Neural progenitor cell (in vitro differentiated cells): ENCODE results near the gene BBX. TPM values are rescaled to one million over a fixed set of nuclear protein-coding genes. Genes with fewer than 3 reads are reported as not detected.

ENCODE experiments used
- DNase-seq: peaks from one replicate; pipeline ENCODE4 v3.0.0-alpha.2; 2016; ENCODE audit warnings: low spot score
- H2AFZ ChIP-seq: fragments of 200-600 bp; sonication (generic); replicated peaks from 2 replicates; pipeline ENCODE4 v1.6.1; 2016; ENCODE audit warnings: antibody characterized with exemption
- H3F3A ChIP-seq: fragments of 200-600 bp; sonication (generic); 2 replicates; pipeline ENCODE4 v1.6.1; 2016; ENCODE audit warnings: antibody characterized with exemption, low read depth
- H3K27ac ChIP-seq: fragments of 200-600 bp; sonication (generic); 2 replicates; pipeline ENCODE4 v1.5.1; 2016; ENCODE audit warnings: mild to moderate bottlenecking
- H3K27me3 ChIP-seq: fragments of 200-600 bp; sonication (generic); 2 replicates; pipeline ENCODE4 v1.6.1; 2016; ENCODE audit warnings: mild to moderate bottlenecking, moderate library complexity
- H3K36me3 ChIP-seq: fragments of 200-600 bp; sonication (generic); 2 replicates; pipeline ENCODE4 v1.5.1; 2016
- H3K4me1 ChIP-seq: fragments of 200-600 bp; sonication (generic); 2 replicates; pipeline ENCODE4 v1.6.1; 2016; ENCODE audit warnings: mixed run types
- H3K4me2 ChIP-seq: fragments of 200-600 bp; sonication (generic); 2 replicates; pipeline ENCODE4 v1.6.1; 2016
- H3K4me3 ChIP-seq: fragments of 200-600 bp; sonication (generic); 2 replicates; pipeline ENCODE4 v1.5.1; 2016
- H3K79me2 ChIP-seq: fragments of 200-600 bp; sonication (generic); 2 replicates; pipeline ENCODE4 v1.6.1; 2016; ENCODE audit warnings: low read depth
- H3K9ac ChIP-seq: fragments of 200-600 bp; sonication (generic); 2 replicates; pipeline ENCODE4 v1.6.1; 2016
- H3K9me3 ChIP-seq: fragments of 200-600 bp; sonication (generic); 2 replicates; pipeline ENCODE4 v1.5.1; 2016; ENCODE audit warnings: low read depth
- H4K20me1 ChIP-seq: fragments of 200-600 bp; sonication (generic); 2 replicates; pipeline ENCODE4 v1.6.1; 2016; ENCODE audit warnings: low read depth
- H3K27ac Mint-ChIP-seq: 3 replicates; pipeline ENCODE4 v1.8.0; 2021; ENCODE audit warnings: mixed read lengths
- H3K27me3 Mint-ChIP-seq: 2 replicates; pipeline ENCODE4 v1.8.0; 2022; ENCODE audit warnings: low read depth, mild to moderate bottlenecking, inconsistent platforms, moderate library complexity, mixed read lengths; ENCODE audit not compliant: insufficient read depth
- H3K36me3 Mint-ChIP-seq: 3 replicates; pipeline ENCODE4 v1.8.0; 2021; ENCODE audit warnings: mixed read lengths
- H3K4me1 Mint-ChIP-seq: 3 replicates; pipeline ENCODE4 v1.8.0; 2021; ENCODE audit warnings: mixed read lengths
- H3K4me3 Mint-ChIP-seq: 3 replicates; pipeline ENCODE4 v1.8.0; 2021; ENCODE audit warnings: mild to moderate bottlenecking, moderate library complexity, mixed read lengths
- H3K9me3 Mint-ChIP-seq: 3 replicates; pipeline ENCODE4 v1.8.0; 2020; ENCODE audit warnings: mixed read lengths
- CTCF ChIP-seq: fragments of 200-600 bp; sonication (generic); IDR thresholded peaks from 2 replicates; pipeline ENCODE4 v1.5.1; 2017; ENCODE audit warnings: antibody characterized with exemption, mild to moderate bottlenecking
- EZH2 ChIP-seq: fragments of 200-600 bp; sonication (generic); IDR thresholded peaks from 2 replicates; pipeline ENCODE4 v1.6.1; 2017; ENCODE audit warnings: antibody characterized with exemption, mild to moderate bottlenecking, moderate library complexity
- EZH2phosphoT487 ChIP-seq: fragments of 200-600 bp; sonication (generic); IDR thresholded peaks from 2 replicates; pipeline ENCODE4 v1.6.1; 2017; ENCODE audit warnings: antibody characterized with exemption
- total RNA-seq: library from RNA; depleted of rRNA; stranded (reverse); fragments of >200 nt; gene quantifications from 2 replicates; pipeline ENCODE4 v1.2.3, GENCODE V29; 2015; ENCODE audit warnings: low replicate concordance

Gene BBX
- total RNA-seq, 1 donor from 2014 or later = 110 TPM

GRCh38 chr3:107791027-107791426, 268.3 kb downstream of the BBX start:
- Histone ChIP-seq H3F3A (no peaks in the 10 kb centered on the region), H3K36me3 (peaks cover 10% of the 10 kb centered on the region), H3K27me3 (no peaks in the 10 kb centered on the region), H3K4me3 (no peak overlapping the region), H3K4me1 (no peaks in the 10 kb centered on the region), H3K27ac (no peak overlapping the region), H4K20me1 (no peaks in the 10 kb centered on the region), H3K4me2 (no peak overlapping the region), H3K9me3 (no peaks in the 10 kb centered on the region), H3K9ac (no peak overlapping the region), H3K79me2 (no peaks in the 10 kb centered on the region), H2AFZ (no peak overlapping the region)
- Mint-ChIP-seq H3K9me3 (no peaks in the 10 kb centered on the region), H3K4me3 (no peak overlapping the region), H3K4me1 (no peaks in the 10 kb centered on the region), H3K36me3 (peaks cover 50% of the 10 kb centered on the region), H3K27me3 (peaks cover 2% of the 10 kb centered on the region), H3K27ac (no peak overlapping the region)
- no peak for DNase-seq
- TF ChIP-seq EZH2phosphoT487 (no peak), EZH2 (no peak), CTCF (no peak)

DNA sequence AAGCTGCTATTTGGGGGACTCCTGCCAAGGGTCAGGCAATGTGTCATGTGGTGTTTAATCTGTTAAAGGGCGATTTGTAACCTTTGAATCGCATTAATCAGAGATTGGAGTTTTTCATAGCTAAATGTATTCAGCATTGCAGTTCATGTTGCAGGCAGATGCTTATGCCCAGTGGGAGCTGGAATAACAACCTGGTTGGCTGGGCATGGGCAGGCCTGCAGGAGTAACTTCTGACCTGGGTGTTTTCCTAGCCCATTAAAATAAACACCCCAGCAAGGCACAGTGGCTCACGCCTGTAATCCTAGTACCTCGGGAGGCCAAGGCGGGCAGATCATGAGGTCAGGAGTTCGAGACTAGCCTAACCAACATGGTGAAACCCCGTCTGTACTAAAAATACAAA, 268.7 kb downstream of the BBX start:
- Histone ChIP-seq H4K20me1 (no peaks in the 10 kb centered on the region), H3K79me2 (no peaks in the 10 kb centered on the region), H3K4me2 (no peak overlapping the region), H3K4me3 (no peak overlapping the region), H3K27ac (no peak overlapping the region), H3K36me3 (peaks cover 10% of the 10 kb centered on the region), H3F3A (no peaks in the 10 kb centered on the region), H3K9ac (no peak overlapping the region), H3K4me1 (no peaks in the 10 kb centered on the region), H3K9me3 (no peaks in the 10 kb centered on the region), H2AFZ (no peak overlapping the region), H3K27me3 (no peaks in the 10 kb centered on the region)
- Mint-ChIP-seq H3K4me3 (no peak overlapping the region), H3K36me3 (peaks cover 49% of the 10 kb centered on the region), H3K27me3 (peaks cover 2% of the 10 kb centered on the region), H3K9me3 (no peaks in the 10 kb centered on the region), H3K27ac (no peak overlapping the region), H3K4me1 (no peaks in the 10 kb centered on the region)
- TF ChIP-seq EZH2phosphoT487 (no peak), EZH2 (no peak), CTCF (no peak)
- DNase-seq = no peak

GRCh38 chr3:107794664-107795443, 272.1 kb downstream of the BBX start:
- H3K9me3 Mint-ChIP-seq = no peaks in the 10 kb centered on the region
- H3K79me2 ChIP-seq = no peaks in the 10 kb centered on the region
- H3K4me3 ChIP-seq = no peak overlapping the region
- H3K4me3 Mint-ChIP-seq = no peak overlapping the region
- H3K27me3 Mint-ChIP-seq = peaks cover 2% of the 10 kb centered on the region
- peaks cover 10% of the 10 kb centered on the region for H3K36me3 ChIP-seq
- DNase-seq = no peak
- no peak overlapping the region for H3K27ac ChIP-seq
- no peaks in the 10 kb centered on the region for H3K4me1 Mint-ChIP-seq
- H3K4me1 ChIP-seq = no peaks in the 10 kb centered on the region
- TF ChIP-seq CTCF (peak; percentile 31), EZH2 (no peak)
- H2AFZ ChIP-seq = no peak overlapping the region
- H3F3A ChIP-seq = no peaks in the 10 kb centered on the region
- H3K9ac ChIP-seq = no peak overlapping the region
- no peak overlapping the region for H3K4me2 ChIP-seq
- peaks cover 38% of the 10 kb centered on the region for H3K36me3 Mint-ChIP-seq
- no peaks in the 10 kb centered on the region for H4K20me1 ChIP-seq
- H3K27me3 ChIP-seq = no peaks in the 10 kb centered on the region
- H3K27ac Mint-ChIP-seq = no peak overlapping the region
- H3K9me3 ChIP-seq = no peaks in the 10 kb centered on the region
